Vagina (tissue), 2 donors: ENCODE results near the gene NCBP1.

Source experiments
- CTCF ChIP-seq, 3 experiments: fragments of 450-650 bp in 2 of 3; fragments of 200-600 bp in 1 of 3; sonication (generic) in 1 of 3; IDR thresholded peaks; one replicate each; pipeline ENCODE4 v1.5.1; 2017 to 2019; ENCODE audit warnings: antibody characterized with exemption in 3 of 3, mild to moderate bottlenecking in 2 of 3, moderate library complexity in 2 of 3
- POLR2A ChIP-seq, 2 donors: fragments of 450-650 bp; IDR thresholded peaks; one replicate each; pipeline ENCODE4 v1.6.1; 2017; ENCODE audit warnings: antibody characterized with exemption in 2 of 2, mild to moderate bottlenecking in 2 of 2, moderate library complexity in 2 of 2
- POLR2AphosphoS5 ChIP-seq, 2 donors: sonication (generic); formaldehyde crosslinking; IDR thresholded peaks; one replicate each; pipeline ENCODE4 v1.9.0; 2017; ENCODE audit warnings: antibody characterized with exemption in 2 of 2, mild to moderate bottlenecking in 2 of 2, low read depth in 1 of 2; ENCODE audit not compliant: insufficient read depth in 1 of 2

- TF ChIP-seq POLR2AphosphoS5 (IDR thresholded peaks at IDR 0.05; ENCODE audit: insufficient read depth in 1 of 2, low read depth in 1 of 2) (no peak), CTCF (IDR thresholded peaks at IDR 0.05) (no peak), POLR2A (IDR thresholded peaks at IDR 0.05) (no peak)
Measured at GRCh38 chr9:97704851-97705250, 71.2 kb downstream of the NCBP1 start.
